HCT116 (cell line): ENCODE results near the gene GRM5. TPM values are rescaled to one million over a fixed set of nuclear protein-coding genes. Genes with fewer than 3 reads are reported as not detected.
"Not testable (repeated sequence)": the region's sequence is repeated elsewhere in the genome, so short reads cannot be mapped to it uniquely, and the experiment has no call there.

Source experiments
- ATAC-seq: fragments of 200-7000 bp; cut with Tn5 transposase; 2 replicates; pipeline ENCODE4 v1.9.1; 2020; ENCODE audit warnings: mild to moderate bottlenecking, moderate library complexity
- BruUV-seq: library from RNA; stranded (reverse); fragments of 400-500 nt; replicated peaks from 2 replicates; lab custom pipeline; 2021; lab: Mats Ljungman, UMichigan
- CTCF ChIA-PET: fragments of 300-600 bp; sonication (Branson Sonifier 250); formaldehyde crosslinking; loops from one replicate; lab custom pipeline; 2021; ENCODE audit warnings: antibody characterized with exemption; lab: Charles Lee
- POLR2A ChIA-PET: fragments of 300-600, 350-600 bp; sonication (Branson Sonifier 250); formaldehyde crosslinking; loops from one replicate; lab custom pipeline; 2021; ENCODE audit warnings: antibody characterized with exemption; lab: Charles Lee
- RAD21 ChIA-PET, 2 experiments: fragments of 300-600 bp; sonication (Branson Sonifier 250); formaldehyde crosslinking; loops; one replicate each; lab custom pipeline; 2023; ENCODE audit warnings: low total read pairs in 2 of 2; ENCODE audit not compliant: uncharacterized antibody in 2 of 2, unreplicated experiment in 2 of 2, low non-redundant PET in 1 of 2; lab: Charles Lee
- DNase-seq: peaks from one replicate; pipeline ENCODE4 v3.0.0-alpha.2; 2010; ENCODE audit warnings: low read depth, low spot score
- H2AFZ ChIP-seq: fragments of 200-600 bp; shearing (Covaris generic), sonication (generic); 2 replicates; pipeline ENCODE4 v1.6.1; 2017; ENCODE audit warnings: low read depth, mixed run types, mixed read lengths, antibody characterized with exemption, low read length; ENCODE audit not compliant: poor library complexity, severe bottlenecking
- H3K27ac ChIP-seq: 2 replicates; pipeline ENCODE4 v1.5.1; 2012; ENCODE audit warnings: low read depth, low read length
- H3K27me3 ChIP-seq: fragments of 200-600 bp; sonication (generic); 2 replicates; pipeline ENCODE4 v1.6.1; 2016; ENCODE audit warnings: mixed run types, low read length, mixed read lengths; ENCODE audit not compliant: insufficient read depth
- H3K36me3 ChIP-seq, 2 experiments: fragments of 200-500 bp in 1 of 2; fragments of 200-600 bp in 1 of 2; sonication (Bioruptor generic) in 1 of 2; sonication (generic) in 1 of 2; 2 replicates each; pipeline versions ENCODE4 v1.5.1 to v1.6.1; 2014 to 2016; ENCODE audit warnings: low read length in 2 of 2, inconsistent platforms in 1 of 2, mixed read lengths in 1 of 2, mixed run types in 1 of 2; ENCODE audit not compliant: insufficient read depth in 2 of 2, control insufficient read depth in 1 of 2
- H3K4me1 ChIP-seq, 2 experiments: fragments of 200-600 bp in 1 of 2; sonication (generic) in 1 of 2; 2 replicates each; pipeline versions ENCODE4 v1.5.1 to v1.6.1; 2012 to 2017; ENCODE audit warnings: low read length in 2 of 2, inconsistent platforms in 1 of 2, mild to moderate bottlenecking in 1 of 2, mixed read lengths in 1 of 2, mixed run types in 1 of 2, moderate library complexity in 1 of 2; ENCODE audit not compliant: insufficient read depth in 2 of 2, control insufficient read depth in 1 of 2
- H3K4me2 ChIP-seq: fragments of 200-600 bp; sonication (generic); 2 replicates; pipeline ENCODE4 v1.6.1; 2017; ENCODE audit warnings: mixed run types, low read length, mixed read lengths
- H3K4me3 ChIP-seq, 2 experiments: fragments of 200-600 bp in 1 of 2; sonication (generic) in 1 of 2; replicated peaks in 1 of 2; 2 replicates each; pipeline ENCODE4 v1.5.1; 2011 to 2016; ENCODE audit warnings: low read length in 2 of 2, control low read depth in 1 of 2, low read depth in 1 of 2, mild to moderate bottlenecking in 1 of 2, mixed read lengths in 1 of 2, mixed run types in 1 of 2
- H3K79me2 ChIP-seq: fragments of 200-600 bp; sonication (generic); 2 replicates; pipeline ENCODE4 v1.6.1; 2017; ENCODE audit warnings: mild to moderate bottlenecking, mixed run types, low read length, moderate library complexity, mixed read lengths; ENCODE audit not compliant: insufficient read depth
- H3K9ac ChIP-seq: fragments of 200-600 bp; sonication (generic); 2 replicates; pipeline ENCODE4 v1.6.1; 2016; ENCODE audit warnings: low read length, mixed read lengths
- H3K9me2 ChIP-seq: fragments of 200-600 bp; sonication (generic), shearing (Covaris generic); 2 replicates; pipeline ENCODE4 v1.6.1; 2017; ENCODE audit warnings: mixed run types, mild to moderate bottlenecking, moderate library complexity; ENCODE audit not compliant: insufficient read depth
- H3K9me3 ChIP-seq, 2 experiments: fragments of 200-500 bp in 1 of 2; fragments of 200-600 bp in 1 of 2; sonication (Bioruptor generic) in 1 of 2; sonication (generic) in 1 of 2; 2 replicates each; pipeline ENCODE4 v1.6.1; 2014 to 2017; ENCODE audit warnings: low read length in 2 of 2, mixed read lengths in 2 of 2, inconsistent platforms in 1 of 2, low read depth in 1 of 2, mild to moderate bottlenecking in 1 of 2, mixed run types in 1 of 2, moderate library complexity in 1 of 2; ENCODE audit not compliant: control insufficient read depth in 1 of 2, insufficient read depth in 1 of 2
- H4K20me1 ChIP-seq: fragments of 200-600 bp; sonication (generic), shearing (Covaris generic); 2 replicates; pipeline ENCODE4 v1.6.1; 2017; ENCODE audit warnings: mixed run types, mild to moderate bottlenecking, moderate library complexity; ENCODE audit not compliant: insufficient read depth
- CBX3 ChIP-seq: IDR thresholded peaks from 2 replicates; pipeline ENCODE4 v1.6.1; 2012; ENCODE audit warnings: low read depth
- CEBPB ChIP-seq: IDR thresholded peaks from 2 replicates; pipeline ENCODE4 v1.6.1; 2012; ENCODE audit warnings: low read depth
- EGR1 ChIP-seq: IDR thresholded peaks from 2 replicates; pipeline ENCODE4 v1.6.1; 2012; ENCODE audit warnings: low read depth
- ELF1 ChIP-seq: IDR thresholded peaks from 2 replicates; pipeline ENCODE4 v1.6.1; 2012; ENCODE audit warnings: low read depth, borderline replicate concordance
- EZH2 ChIP-seq: fragments of 200-600 bp; sonication (generic); IDR thresholded peaks from 2 replicates; pipeline ENCODE4 v1.6.1; 2017; ENCODE audit warnings: antibody characterized with exemption, mixed run types
- EZH2phosphoT487 ChIP-seq: fragments of 200-600 bp; IDR thresholded peaks from 2 replicates; pipeline ENCODE4 v1.6.1; 2018; ENCODE audit warnings: antibody characterized with exemption, borderline replicate concordance
- FOSL1 ChIP-seq: IDR thresholded peaks from 2 replicates; pipeline ENCODE4 v1.6.1; 2012; ENCODE audit warnings: low read depth
- JUND ChIP-seq: IDR thresholded peaks from 2 replicates; pipeline ENCODE4 v1.6.1; 2012
- POLR2A ChIP-seq: IDR thresholded peaks from 2 replicates; pipeline ENCODE4 v1.7.0; 2011; ENCODE audit warnings: borderline replicate concordance; ENCODE audit not compliant: insufficient read depth, insufficient read length; ENCODE audit errors: extremely low read depth
- POLR2AphosphoS5 ChIP-seq: IDR thresholded peaks from 2 replicates; pipeline ENCODE4 v1.6.1; 2011; ENCODE audit warnings: mild to moderate bottlenecking, low read depth, low read length, moderate library complexity
- RAD21 ChIP-seq: IDR thresholded peaks from 2 replicates; pipeline ENCODE4 v1.6.1; 2012; ENCODE audit warnings: low read depth, mild to moderate bottlenecking
- SIN3A ChIP-seq: IDR thresholded peaks from 2 replicates; pipeline ENCODE4 v1.6.1; 2012; ENCODE audit warnings: low read depth
- SP1 ChIP-seq: IDR thresholded peaks from 2 replicates; pipeline ENCODE4 v1.6.1; 2012; ENCODE audit warnings: low read depth
- SRF ChIP-seq: IDR thresholded peaks from 2 replicates; pipeline ENCODE4 v1.6.1; 2012; ENCODE audit warnings: low read depth
- TCF7L2 ChIP-seq: IDR thresholded peaks from 2 replicates; pipeline ENCODE4 v1.7.0; 2011; ENCODE audit warnings: borderline replicate concordance, inconsistent platforms; ENCODE audit not compliant: insufficient read depth, insufficient read length; ENCODE audit errors: extremely low read depth
- YY1 ChIP-seq: IDR thresholded peaks from 2 replicates; pipeline ENCODE4 v1.6.1; 2011; ENCODE audit warnings: low read length, low read depth, moderate library complexity, mild to moderate bottlenecking; ENCODE audit not compliant: insufficient replicate concordance; ENCODE audit errors: extremely low read depth
- intact Hi-C: fragments of 100-400 bp; cut with micrococcal nuclease; formaldehyde crosslinking; loops from 2 replicates; pipeline ENCODE4 v1.10.0; 2022
- total RNA-seq: library from RNA; stranded (reverse); gene quantifications from one replicate; pipeline ENCODE4 v1.2.1, GENCODE V29; 2021; ENCODE audit not compliant: unreplicated experiment
- TF ChIP-seq, protein P1 (sequence below): IDR thresholded peaks from 2 replicates; pipeline ENCODE4 v1.6.1; 2012; ENCODE audit warnings: low read depth
- TF ChIP-seq, protein P2 (sequence below): IDR thresholded peaks from 2 replicates; pipeline ENCODE4 v1.6.1; 2012
- TF ChIP-seq, protein P3 (sequence below): IDR thresholded peaks from 2 replicates; pipeline ENCODE4 v1.6.1; 2012

Gene GRM5
- total RNA-seq, 1 experiment from 2014 or later = not detected

DNA sequence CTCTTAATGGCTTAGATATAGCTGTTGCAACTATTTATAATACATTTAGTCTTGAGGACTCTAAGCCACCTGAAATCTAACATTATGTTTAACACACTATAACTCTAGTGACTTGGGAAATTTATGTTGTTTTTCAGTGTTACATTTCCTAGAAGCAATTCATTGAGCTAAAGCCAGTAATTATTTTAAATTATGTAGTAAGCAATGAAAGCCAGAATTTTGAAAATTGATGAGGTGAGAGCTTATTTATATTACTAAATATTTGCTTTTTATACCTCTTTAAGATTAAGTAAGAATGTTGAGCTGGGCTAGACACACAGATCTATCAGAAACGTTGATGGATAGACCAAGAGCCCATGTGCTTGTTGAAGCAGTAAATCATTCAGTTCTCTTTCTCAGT lies 5.1 kb upstream of the GRM5 start:
- H3K4me3 ChIP-seq, H3K79me2 ChIP-seq, H3K27ac ChIP-seq, H4K20me1 ChIP-seq, ATAC-seq, H3K27me3 ChIP-seq, H3K9me2 ChIP-seq, H2AFZ ChIP-seq, RAD21 ChIA-PET, POLR2A ChIA-PET, H3K4me2 ChIP-seq, H3K9me3 ChIP-seq, intact Hi-C loops, H3K36me3 ChIP-seq, CTCF ChIA-PET, DNase-seq, BruUV-seq, H3K9ac ChIP-seq, H3K4me1 ChIP-seq: not testable (repeated sequence)

DNA sequence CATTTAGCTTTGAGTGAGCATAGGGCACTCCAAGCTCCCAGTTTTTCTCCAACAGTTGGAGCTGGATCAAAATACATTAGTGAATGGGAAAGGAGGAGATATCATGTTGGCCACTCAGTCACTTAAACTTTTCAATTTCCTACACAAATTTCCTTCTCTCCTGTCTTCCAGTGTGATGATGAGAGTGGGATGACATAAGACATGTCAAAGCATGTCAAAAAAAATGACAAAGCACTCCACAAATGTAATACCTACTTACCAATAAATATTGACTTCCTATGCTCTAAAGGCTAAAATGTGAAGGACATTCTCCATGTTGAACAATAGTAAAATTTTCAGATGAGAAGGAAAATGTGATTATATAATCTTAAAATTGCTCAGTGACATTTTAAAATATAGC lies 1.5 kb upstream of the GRM5 start:
- Histone ChIP-seq H3K9ac (no peak overlapping the region), H3K36me3 (no peaks in the 10 kb centered on the region), H3K27me3 (0 out of 2 replicates have a peak, but pooled peaks cover 6% of the 10 kb centered on the region), H2AFZ (no peak overlapping the region), H3K4me2 (no peak overlapping the region), H3K79me2 (no peaks in the 10 kb centered on the region), H3K4me1 (no peaks in the 10 kb centered on the region), H3K4me3 (no peak overlapping the region), H3K9me3 (no peaks in the 10 kb centered on the region), H3K27ac (no peak overlapping the region), H4K20me1 (no peaks in the 10 kb centered on the region), H3K9me2 (no peaks in the 10 kb centered on the region)
- no TSS peak for BruUV-seq
- TF ChIP-seq POLR2A (no peak), FOSL1 (no peak), EZH2phosphoT487 (no peak), EGR1 (no peak), ELF1 (no peak), EZH2 (no peak), SIN3A (no peak), POLR2AphosphoS5 (no peak), RAD21 (no peak), SP1 (no peak), CEBPB (no peak), JUND (no peak), YY1 (no peak), SRF (no peak), TCF7L2 (no peak), CBX3 (no peak)
- TF ChIP-seq, protein P1, sequence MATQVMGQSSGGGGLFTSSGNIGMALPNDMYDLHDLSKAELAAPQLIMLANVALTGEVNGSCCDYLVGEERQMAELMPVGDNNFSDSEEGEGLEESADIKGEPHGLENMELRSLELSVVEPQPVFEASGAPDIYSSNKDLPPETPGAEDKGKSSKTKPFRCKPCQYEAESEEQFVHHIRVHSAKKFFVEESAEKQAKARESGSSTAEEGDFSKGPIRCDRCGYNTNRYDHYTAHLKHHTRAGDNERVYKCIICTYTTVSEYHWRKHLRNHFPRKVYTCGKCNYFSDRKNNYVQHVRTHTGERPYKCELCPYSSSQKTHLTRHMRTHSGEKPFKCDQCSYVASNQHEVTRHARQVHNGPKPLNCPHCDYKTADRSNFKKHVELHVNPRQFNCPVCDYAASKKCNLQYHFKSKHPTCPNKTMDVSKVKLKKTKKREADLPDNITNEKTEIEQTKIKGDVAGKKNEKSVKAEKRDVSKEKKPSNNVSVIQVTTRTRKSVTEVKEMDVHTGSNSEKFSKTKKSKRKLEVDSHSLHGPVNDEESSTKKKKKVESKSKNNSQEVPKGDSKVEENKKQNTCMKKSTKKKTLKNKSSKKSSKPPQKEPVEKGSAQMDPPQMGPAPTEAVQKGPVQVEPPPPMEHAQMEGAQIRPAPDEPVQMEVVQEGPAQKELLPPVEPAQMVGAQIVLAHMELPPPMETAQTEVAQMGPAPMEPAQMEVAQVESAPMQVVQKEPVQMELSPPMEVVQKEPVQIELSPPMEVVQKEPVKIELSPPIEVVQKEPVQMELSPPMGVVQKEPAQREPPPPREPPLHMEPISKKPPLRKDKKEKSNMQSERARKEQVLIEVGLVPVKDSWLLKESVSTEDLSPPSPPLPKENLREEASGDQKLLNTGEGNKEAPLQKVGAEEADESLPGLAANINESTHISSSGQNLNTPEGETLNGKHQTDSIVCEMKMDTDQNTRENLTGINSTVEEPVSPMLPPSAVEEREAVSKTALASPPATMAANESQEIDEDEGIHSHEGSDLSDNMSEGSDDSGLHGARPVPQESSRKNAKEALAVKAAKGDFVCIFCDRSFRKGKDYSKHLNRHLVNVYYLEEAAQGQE = no peak
- TF ChIP-seq, protein P2, sequence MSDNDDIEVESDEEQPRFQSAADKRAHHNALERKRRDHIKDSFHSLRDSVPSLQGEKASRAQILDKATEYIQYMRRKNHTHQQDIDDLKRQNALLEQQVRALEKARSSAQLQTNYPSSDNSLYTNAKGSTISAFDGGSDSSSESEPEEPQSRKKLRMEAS = no peak
- TF ChIP-seq, protein P3, sequence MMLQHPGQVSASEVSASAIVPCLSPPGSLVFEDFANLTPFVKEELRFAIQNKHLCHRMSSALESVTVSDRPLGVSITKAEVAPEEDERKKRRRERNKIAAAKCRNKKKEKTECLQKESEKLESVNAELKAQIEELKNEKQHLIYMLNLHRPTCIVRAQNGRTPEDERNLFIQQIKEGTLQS = no peak
- ChIA-PET RAD21 (no interaction called here), CTCF (no interaction called here), POLR2A (no interaction called here)
- intact Hi-C loops = no loop called here
- ATAC-seq = no peak
- DNase-seq = no peak
